ENCODE measurements around the gene URAD.
"Not testable (repeated sequence)": the region's sequence is repeated elsewhere in the genome, so short reads cannot be mapped to it uniquely, and the experiment has no call there.

URAD gene

GRCh38 chr13:28005016-28005415 lies 16.5 kb upstream of the URAD start:
- H3K4ac ChIP-seq (ENCODE audit: low read length); H4K91ac ChIP-seq (ENCODE audit: low read depth, low read length, poor library complexity); H4K8ac ChIP-seq (ENCODE audit: low read depth, low read length); H3K9ac ChIP-seq (ENCODE audit: low read depth, low read length, poor library complexity); H3K18ac ChIP-seq (ENCODE audit: low read length); H2BK12ac ChIP-seq (ENCODE audit: low read length); H3K79me1 ChIP-seq (ENCODE audit: low read depth, low read length); H3K23ac ChIP-seq (ENCODE audit: low read depth, low read length, poor library complexity); H3K14ac ChIP-seq (ENCODE audit: low read length); H3K9me3 ChIP-seq (replicated peaks in 1 of 2; ENCODE audit: control insufficient read depth in 2 of 2, insufficient read depth in 1 of 2, low read depth in 1 of 2, low read length in 2 of 2); H3K27ac ChIP-seq (replicated peaks; ENCODE audit: low read length); H2AK5ac ChIP-seq (ENCODE audit: low read depth, low read length); H3K4me3 ChIP-seq (ENCODE audit: low read length in 2 of 2); H2BK15ac ChIP-seq (ENCODE audit: low read length); H2BK5ac ChIP-seq (ENCODE audit: low read length); H3K27me3 ChIP-seq (ENCODE audit: control insufficient read depth in 3 of 3, insufficient read depth in 3 of 3, low read depth in 1 of 3, low read length in 3 of 3); DNase-seq (ENCODE audit: low spot score); H3K4me2 ChIP-seq (ENCODE audit: insufficient read depth, low read length, poor library complexity, severe bottlenecking); H3K36me3 ChIP-seq (replicated peaks in 1 of 2; ENCODE audit: control insufficient read depth in 2 of 2, insufficient read depth in 2 of 2, low read length in 2 of 2); H2BK120ac ChIP-seq (ENCODE audit: low read depth, low read length); H3K4me1 ChIP-seq (ENCODE audit: control insufficient read depth in 2 of 2, insufficient read depth in 1 of 2, low read depth in 1 of 2, low read length in 2 of 2); H2AFZ ChIP-seq (ENCODE audit: low read length): not testable (repeated sequence)
- WGBS, 2 donors (ENCODE audit: extremely low coverage in 2 of 2, insufficient read length in 2 of 2, insufficient replicate concordance in 1 of 2) = no CpG with 5 or more reads among the region's 13 CpGs

- Histone ChIP-seq H3K27me3 (ENCODE audit: control insufficient read depth in 3 of 3, insufficient read depth in 3 of 3, low read depth in 1 of 3, low read length in 3 of 3) (no peaks in the 10 kb centered on the region), H3K9me3 (replicated peaks in 1 of 2; ENCODE audit: control insufficient read depth in 2 of 2, insufficient read depth in 1 of 2, low read depth in 1 of 2, low read length in 2 of 2) (no peaks in the 10 kb centered on the region), H3K4me1 (ENCODE audit: control insufficient read depth in 2 of 2, insufficient read depth in 1 of 2, low read depth in 1 of 2, low read length in 2 of 2) (no peaks in the 10 kb centered on the region), H3K27ac (replicated peaks; ENCODE audit: low read length) (no peak overlapping the region), H3K9ac (ENCODE audit: low read depth, low read length, poor library complexity) (no peak overlapping the region), H3K14ac (ENCODE audit: low read length) (no peak overlapping the region), H2BK15ac (ENCODE audit: low read length) (no peak overlapping the region), H3K4me2 (ENCODE audit: insufficient read depth, low read length, poor library complexity, severe bottlenecking) (no peak overlapping the region), H2BK5ac (ENCODE audit: low read length) (no peak overlapping the region), H4K8ac (ENCODE audit: low read depth, low read length) (no peak overlapping the region), H2BK12ac (ENCODE audit: low read length) (no peak overlapping the region), H2AFZ (ENCODE audit: low read length) (no peak overlapping the region), H2BK120ac (ENCODE audit: low read depth, low read length) (no peak overlapping the region), H3K18ac (ENCODE audit: low read length) (no peak overlapping the region), H3K36me3 (replicated peaks in 1 of 2; ENCODE audit: control insufficient read depth in 2 of 2, insufficient read depth in 2 of 2, low read length in 2 of 2) (no peaks in the 10 kb centered on the region), H3K4ac (ENCODE audit: low read length) (no peak overlapping the region), H3K79me1 (ENCODE audit: low read depth, low read length) (no peaks in the 10 kb centered on the region), H4K91ac (ENCODE audit: low read depth, low read length, poor library complexity) (no peak overlapping the region), H3K23ac (ENCODE audit: low read depth, low read length, poor library complexity) (no peak overlapping the region), H2AK5ac (ENCODE audit: low read depth, low read length) (no peak overlapping the region), H3K4me3 (ENCODE audit: low read length in 2 of 2) (no peak overlapping the region)
- no peak for DNase-seq (ENCODE audit: low spot score)
- no CpG with 5 or more reads among the region's 6 CpGs for WGBS, 2 donors (ENCODE audit: extremely low coverage in 2 of 2, insufficient read length in 2 of 2, insufficient replicate concordance in 1 of 2)
Observed at GRCh38 chr13:28002886-28003698, 14.6 kb upstream of the URAD start.

DNA sequence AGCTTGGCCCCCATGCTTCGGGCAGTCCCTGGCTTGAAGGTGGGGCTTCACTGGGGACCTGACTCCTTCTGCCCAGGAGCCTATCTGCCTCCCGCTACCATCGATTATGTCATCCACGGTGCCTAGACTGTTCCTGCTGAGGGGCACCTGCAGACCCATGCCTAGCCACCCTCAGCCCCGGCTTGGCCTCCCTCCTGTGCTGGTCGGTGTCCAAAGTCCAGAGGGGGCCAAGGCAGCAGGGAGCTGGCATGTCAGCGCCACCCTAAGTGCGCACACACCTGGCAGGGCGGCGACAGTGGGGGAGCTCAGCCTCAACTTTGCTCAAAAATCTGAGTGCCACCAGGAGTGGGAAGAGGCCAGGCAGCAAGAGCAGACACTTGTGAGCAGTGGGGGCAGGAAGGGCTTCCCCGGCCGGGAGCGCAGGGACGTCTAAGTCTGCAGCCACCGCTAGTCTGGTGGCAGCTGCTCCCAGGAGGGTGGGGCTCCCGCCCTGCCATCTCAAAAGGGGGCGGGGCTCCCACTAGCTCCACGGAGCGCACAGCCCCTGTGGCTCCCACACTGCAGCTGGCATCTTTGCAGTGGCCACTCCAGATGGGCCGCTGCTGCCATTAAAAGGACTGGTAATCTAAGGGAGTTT lies 13.5 kb upstream of the URAD start:
- Histone ChIP-seq H4K91ac (ENCODE audit: low read depth, low read length, poor library complexity) (no peak overlapping the region), H3K27me3 (ENCODE audit: control insufficient read depth in 3 of 3, insufficient read depth in 3 of 3, low read depth in 1 of 3, low read length in 3 of 3) (no peaks in the 10 kb centered on the region)

GRCh38 chr13:28001049-28001448 lies 12.6 kb upstream of the URAD start:
- no peak overlapping the region for H3K27ac ChIP-seq (replicated peaks; ENCODE audit: low read length)
- H3K9me3 ChIP-seq (replicated peaks in 1 of 2; ENCODE audit: control insufficient read depth in 2 of 2, insufficient read depth in 1 of 2, low read depth in 1 of 2, low read length in 2 of 2) = no peaks in the 10 kb centered on the region
- no peak overlapping the region for H3K23ac ChIP-seq (ENCODE audit: low read depth, low read length, poor library complexity)
- H3K4me2 ChIP-seq (ENCODE audit: insufficient read depth, low read length, poor library complexity, severe bottlenecking) = no peak overlapping the region
- H4K91ac ChIP-seq (ENCODE audit: low read depth, low read length, poor library complexity) = no peak overlapping the region
- H3K4me1 ChIP-seq (ENCODE audit: control insufficient read depth in 2 of 2, insufficient read depth in 1 of 2, low read depth in 1 of 2, low read length in 2 of 2) = no peaks in the 10 kb centered on the region
- H3K27me3 ChIP-seq (ENCODE audit: control insufficient read depth in 3 of 3, insufficient read depth in 3 of 3, low read depth in 1 of 3, low read length in 3 of 3) = no peaks in the 10 kb centered on the region
- H2AFZ ChIP-seq (ENCODE audit: low read length) = no peak overlapping the region
- no peak overlapping the region for H2BK5ac ChIP-seq (ENCODE audit: low read length)
- no peak for DNase-seq (ENCODE audit: low spot score)
- no peak overlapping the region for H2AK5ac ChIP-seq (ENCODE audit: low read depth, low read length)
- H2BK15ac ChIP-seq (ENCODE audit: low read length) = no peak overlapping the region
- no peak overlapping the region for H3K4me3 ChIP-seq (ENCODE audit: low read length in 2 of 2)
- no peak overlapping the region for H3K18ac ChIP-seq (ENCODE audit: low read length)
- no peak overlapping the region for H2BK120ac ChIP-seq (ENCODE audit: low read depth, low read length)
- no CpG with 5 or more reads among the region's 11 CpGs for WGBS, 2 donors (ENCODE audit: extremely low coverage in 2 of 2, insufficient read length in 2 of 2, insufficient replicate concordance in 1 of 2)
- H3K4ac ChIP-seq (ENCODE audit: low read length) = no peak overlapping the region
- no peak overlapping the region for H3K14ac ChIP-seq (ENCODE audit: low read length)
- H3K36me3 ChIP-seq (replicated peaks in 1 of 2; ENCODE audit: control insufficient read depth in 2 of 2, insufficient read depth in 2 of 2, low read length in 2 of 2) = no peaks in the 10 kb centered on the region
- H4K8ac ChIP-seq (ENCODE audit: low read depth, low read length) = no peak overlapping the region
- H3K9ac ChIP-seq (ENCODE audit: low read depth, low read length, poor library complexity) = no peak overlapping the region
- no peak overlapping the region for H2BK12ac ChIP-seq (ENCODE audit: low read length)
- no peaks in the 10 kb centered on the region for H3K79me1 ChIP-seq (ENCODE audit: low read depth, low read length)

More for the DNA sequence above, 13.5 kb upstream of the URAD start:
- DNase-seq (ENCODE audit: low spot score) = no peak
- no peaks in the 10 kb centered on the region for H3K36me3 ChIP-seq (replicated peaks in 1 of 2; ENCODE audit: control insufficient read depth in 2 of 2, insufficient read depth in 2 of 2, low read length in 2 of 2)
- H2BK15ac ChIP-seq (ENCODE audit: low read length) = no peak overlapping the region
- H2BK5ac ChIP-seq (ENCODE audit: low read length) = no peak overlapping the region
- peak overlapping the region; percentile 44 for H3K14ac ChIP-seq (ENCODE audit: low read length)
- no peaks in the 10 kb centered on the region for H3K4me1 ChIP-seq (ENCODE audit: control insufficient read depth in 2 of 2, insufficient read depth in 1 of 2, low read depth in 1 of 2, low read length in 2 of 2)
- peak overlapping the region; percentile 21 for H3K9ac ChIP-seq (ENCODE audit: low read depth, low read length, poor library complexity)
- H3K27ac ChIP-seq (replicated peaks; ENCODE audit: low read length) = no peak overlapping the region
- no peak overlapping the region for H3K23ac ChIP-seq (ENCODE audit: low read depth, low read length, poor library complexity)
- no peaks in the 10 kb centered on the region for H3K79me1 ChIP-seq (ENCODE audit: low read depth, low read length)
- no peak overlapping the region for H2BK12ac ChIP-seq (ENCODE audit: low read length)
- H3K9me3 ChIP-seq (replicated peaks in 1 of 2; ENCODE audit: control insufficient read depth in 2 of 2, insufficient read depth in 1 of 2, low read depth in 1 of 2, low read length in 2 of 2) = no peaks in the 10 kb centered on the region
- no peak overlapping the region for H2BK120ac ChIP-seq (ENCODE audit: low read depth, low read length)
- H3K18ac ChIP-seq (ENCODE audit: low read length) = peak overlapping the region; percentile 48
- peak overlapping the region; percentile 37 for H2AK5ac ChIP-seq (ENCODE audit: low read depth, low read length)
- no peak overlapping the region for H3K4me3 ChIP-seq (ENCODE audit: low read length in 2 of 2)
- no peak overlapping the region for H4K8ac ChIP-seq (ENCODE audit: low read depth, low read length)
- no peak overlapping the region for H2AFZ ChIP-seq (ENCODE audit: low read length)
- WGBS, 2 donors (ENCODE audit: extremely low coverage in 2 of 2, insufficient read length in 2 of 2, insufficient replicate concordance in 1 of 2) = no CpG with 5 or more reads among the region's 20 CpGs
- no peak overlapping the region for H3K4me2 ChIP-seq (ENCODE audit: insufficient read depth, low read length, poor library complexity, severe bottlenecking)
- peak overlapping the region; percentile 53 for H3K4ac ChIP-seq (ENCODE audit: low read length)

Data from neuronal stem cell (in vitro differentiated cells).